C4-2B (cell line): ENCODE measurements around the gene GRAMD2B.

Experiments
- H3K27ac ChIP-seq: fragments of 450-650 bp; 2 replicates; pipeline ENCODE4 v1.5.1; 2017
- CTCF ChIP-seq: fragments of 450-650 bp; conservative IDR thresholded peaks from 2 replicates; pipeline ENCODE4 v1.5.1; 2017; ENCODE audit warnings: mild to moderate bottlenecking
- ZFX ChIP-seq: fragments of 450-650 bp; IDR thresholded peaks from 2 replicates; pipeline ENCODE4 v1.6.1; 2017

The GRAMD2B gene

GRCh38 chr5:126516852-126517251, 93.6 kb downstream of the GRAMD2B start:
- no peak for TF ChIP-seq ZFX
- TF ChIP-seq CTCF, result no peak
- no peak overlapping the region for H3K27ac ChIP-seq

- H3K27ac ChIP-seq, result 0 out of 2 replicates have a peak overlapping the region, but pooled peaks have one; percentile 8
Measured at GRCh38 chr5:126519223-126519622, 96.0 kb downstream of the GRAMD2B start.

DNA sequence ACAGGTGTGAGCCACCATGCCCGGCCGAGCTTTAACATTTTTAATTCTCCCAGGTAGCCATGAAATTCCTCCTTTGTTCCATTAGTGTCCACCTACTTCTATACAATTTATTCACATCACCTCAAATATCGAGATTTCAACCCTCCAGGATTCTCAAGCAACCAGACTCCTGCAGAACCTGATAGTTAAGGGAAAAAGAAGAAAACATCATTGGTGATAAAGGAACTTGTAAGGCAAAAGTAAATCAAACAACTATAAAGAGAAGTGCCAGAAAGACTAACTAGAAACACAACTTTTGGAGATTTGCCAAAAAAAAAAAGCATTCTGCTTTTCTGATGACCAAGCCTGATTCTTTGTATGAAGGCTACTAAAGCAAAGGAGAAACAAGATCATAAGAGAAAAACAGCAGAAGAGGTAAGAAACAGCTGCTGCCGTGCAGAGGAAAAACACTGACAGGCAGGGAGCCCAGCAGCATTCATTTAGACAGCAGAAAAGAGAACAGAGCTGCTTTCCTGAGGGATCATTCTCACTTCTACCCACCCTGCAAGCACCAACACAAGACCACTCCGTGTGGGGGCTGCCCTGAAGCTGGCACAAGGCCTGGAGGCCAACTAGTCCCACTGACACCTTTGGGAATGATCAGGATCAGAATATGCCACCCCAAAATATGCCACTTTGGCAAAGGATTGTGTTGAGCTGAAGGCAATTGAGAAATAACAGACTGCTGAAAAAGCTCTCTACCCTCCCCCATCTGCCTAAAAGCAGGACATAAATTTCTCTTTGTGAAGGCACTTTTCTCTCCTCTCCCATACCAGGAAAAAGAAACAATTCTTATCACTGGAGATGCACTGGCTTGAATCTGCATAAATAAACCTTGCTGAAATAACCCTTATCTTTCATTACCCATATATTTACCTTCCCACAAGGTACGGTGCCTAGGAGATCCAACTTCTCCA, 96.7 kb downstream of the GRAMD2B start:
- peak overlapping the region; percentile 37 for H3K27ac ChIP-seq
- TF ChIP-seq CTCF (no peak), ZFX (no peak)

DNA sequence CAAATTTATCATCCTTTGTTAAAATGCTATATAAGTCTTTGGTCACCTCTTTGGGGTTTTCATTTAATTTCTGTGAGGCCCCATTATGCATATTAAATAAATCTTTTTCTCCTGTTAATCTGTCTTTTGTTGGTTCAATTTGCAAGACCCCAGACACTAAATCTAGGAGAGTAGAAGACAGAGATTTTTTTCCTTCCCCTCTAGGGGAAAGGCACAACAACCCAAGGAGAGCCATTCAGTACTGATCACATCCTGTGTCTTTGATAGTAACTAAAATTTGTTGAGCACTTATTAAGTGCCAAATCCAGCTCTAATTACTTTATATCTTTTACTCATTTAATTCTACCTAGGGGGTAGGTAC, 97.4 kb downstream of the GRAMD2B start:
- TF ChIP-seq ZFX (no peak), CTCF (no peak)
- H3K27ac ChIP-seq, result no peak overlapping the region

DNA sequence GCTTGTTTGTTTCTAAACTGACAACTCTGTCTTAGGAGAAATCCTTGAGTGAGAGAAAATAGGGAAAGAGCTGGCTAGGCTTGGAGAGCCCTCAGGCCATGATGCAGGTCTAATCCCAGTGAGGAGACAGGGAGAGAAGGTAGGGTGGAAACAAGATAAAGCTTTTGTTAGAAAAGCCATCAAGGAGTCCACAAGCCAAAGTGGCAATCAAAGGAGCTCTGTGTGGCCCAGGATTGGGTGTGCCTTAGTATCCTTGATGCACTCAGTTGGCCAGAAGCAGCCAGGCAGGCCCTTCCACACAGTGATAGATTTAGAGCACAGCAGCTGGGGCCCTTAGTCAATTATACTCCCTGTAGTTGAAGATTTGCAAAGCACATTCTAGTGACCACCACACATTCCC, 97.9 kb downstream of the GRAMD2B start:
- no peak overlapping the region for H3K27ac ChIP-seq
- TF ChIP-seq ZFX, result no peak
- TF ChIP-seq CTCF, result no peak

DNA sequence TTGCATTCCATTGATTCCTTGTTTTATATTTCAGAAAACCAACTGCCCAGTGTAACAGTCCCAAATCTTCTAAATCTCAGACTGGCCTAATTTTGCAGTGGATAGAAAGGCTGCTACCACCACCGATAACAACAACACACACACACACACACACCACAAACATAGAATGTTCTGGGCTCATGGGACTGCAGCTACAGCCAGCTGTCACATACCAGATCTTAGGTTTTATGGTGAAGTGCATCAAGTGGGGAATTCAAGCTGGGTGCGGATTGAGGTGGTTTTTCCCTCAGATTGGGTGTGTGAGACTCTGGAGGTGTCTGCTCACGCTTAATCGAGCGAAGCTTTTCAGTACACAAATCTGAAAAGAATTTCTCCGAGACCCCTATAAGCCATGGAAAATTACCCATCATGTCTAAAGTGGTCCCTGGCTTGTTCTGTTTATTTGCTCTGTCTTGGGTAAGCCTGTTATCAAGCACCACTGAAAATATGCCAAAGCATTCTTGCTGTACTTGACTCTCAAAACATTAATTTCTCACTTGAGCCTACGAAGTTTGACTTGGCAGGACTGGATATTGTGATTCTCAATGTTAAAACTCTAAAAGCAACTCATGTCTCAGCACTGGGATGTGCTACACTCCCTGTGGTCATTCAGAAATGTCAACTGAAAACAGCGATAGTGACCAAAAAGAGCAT, 100.8 kb downstream of the GRAMD2B start:
- no peak overlapping the region for H3K27ac ChIP-seq

DNA sequence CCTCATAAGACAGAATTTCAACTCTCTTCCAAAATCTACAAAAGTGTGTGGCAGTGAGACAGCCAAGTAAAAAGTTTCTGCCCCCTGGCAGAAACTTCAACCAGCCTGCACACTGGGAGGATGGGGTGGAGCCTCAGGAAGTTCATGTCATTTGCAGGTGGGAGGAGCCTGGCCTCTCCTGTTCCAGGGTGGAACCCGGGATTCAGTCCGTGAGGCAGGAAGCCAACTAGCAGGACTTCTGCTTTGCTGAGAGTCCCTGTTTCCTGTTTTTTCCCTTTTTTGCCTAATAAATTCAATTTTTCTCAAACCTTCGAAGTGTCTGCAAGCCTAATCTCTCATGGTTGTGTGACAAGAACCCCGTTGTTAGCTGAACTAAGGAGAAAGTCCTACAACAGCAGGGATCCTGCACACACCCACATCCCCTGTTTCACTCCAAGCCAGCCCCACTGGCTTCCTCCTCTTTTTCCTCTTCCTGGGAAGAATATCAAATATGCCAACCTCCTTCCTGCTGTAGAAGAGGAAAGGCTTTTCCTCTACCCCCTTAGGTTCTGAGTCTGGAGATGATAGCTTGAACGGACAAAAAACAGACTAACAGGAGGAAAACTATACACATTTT, 102.5 kb downstream of the GRAMD2B start:
- no peak for TF ChIP-seq CTCF
- TF ChIP-seq ZFX, result no peak
- no peak overlapping the region for H3K27ac ChIP-seq

More for the DNA sequence above, 100.8 kb downstream of the GRAMD2B start:
- TF ChIP-seq CTCF, result no peak
- TF ChIP-seq ZFX, result no peak
